Fibroblast of skin of left quadriceps (primary cell): Measurements from ENCODE around the gene ELMOD3.

Source experiments
- DNase-seq, 2 experiments: peaks; one replicate each; pipeline ENCODE4 v3.0.0-alpha.2; 2013; ENCODE audit warnings: low read depth in 2 of 2

ELMOD3 gene

GRCh38 chr2:85440729-85441128 lies 86.2 kb downstream of the ELMOD3 start:
- no peak for DNase-seq
